A549 (cell line): ENCODE results near the gene DIPK1B. TPM values are rescaled to one million over a fixed set of nuclear protein-coding genes. Genes with fewer than 3 reads are reported as not detected.
A peak's percentile ranks its signal among the peaks of the same experiment; 100 is the strongest.

Experiments
- ATAC-seq, 2 experiments: fragments of 200-7000 bp in 1 of 2; fragments of >200 bp in 1 of 2; cut with Nextera tagmentation in 1 of 2; cut with Tn5 transposase in 1 of 2; 3 replicates each; pipeline versions ENCODE4 v1.8.0 to v1.9.1; 2018 to 2020; ENCODE audit warnings: mild to moderate bottlenecking in 1 of 2, moderate library complexity in 1 of 2
- CTCF ChIA-PET: fragments of 300-600 bp; sonication (Branson Sonifier 250); formaldehyde crosslinking; extraction: SDS; loops from one replicate; lab custom pipeline; 2021; ENCODE audit warnings: antibody characterized with exemption, inconsistent platforms; lab: Yijun Ruan, JAX
- POLR2A ChIA-PET: fragments of 350-600 bp; formaldehyde crosslinking; extraction: SDS; loops from one replicate; lab custom pipeline; 2021; ENCODE audit warnings: antibody characterized with exemption, inconsistent platforms; lab: Yijun Ruan, JAX
- DNase-seq, 2 experiments: peaks; one replicate each; pipeline versions ENCODE4 v3.0.0 to v3.0.0-alpha.2; 2011 to 2016; ENCODE audit warnings: low read depth in 1 of 2, low spot score in 1 of 2
- FAIRE-seq: peaks from 2 replicates; lab custom pipeline; 2011; peaks lifted over from hg19 to GRCh38; lab: Jason Lieb, UNC
- H3K27ac ChIP-seq, 2 experiments: fragments of >200 bp; sonication (Bioruptor Twin); formaldehyde crosslinking; 3 replicates each; pipeline ENCODE4 v1.5.1; 2016 to 2017
- H3K4me1 ChIP-seq: fragments of >200 bp; sonication (Bioruptor Twin); formaldehyde crosslinking; 3 replicates; pipeline ENCODE4 v1.6.1; 2016
- H3K4me2 ChIP-seq: fragments of >200 bp; sonication (Bioruptor Twin); formaldehyde crosslinking; 3 replicates; pipeline ENCODE4 v1.6.1; 2016
- H3K4me3 ChIP-seq: fragments of >200 bp; sonication (Bioruptor Twin); formaldehyde crosslinking; 3 replicates; pipeline ENCODE4 v1.5.1; 2016
- H3K9me3 ChIP-seq: fragments of >200 bp; sonication (Bioruptor Twin); formaldehyde crosslinking; 3 replicates; pipeline ENCODE4 v1.6.1; 2016
- CBX8 ChIP-seq: fragments of 200-600 bp; sonication (generic); IDR thresholded peaks from 2 replicates; pipeline ENCODE4 v1.6.1; 2016
- EHMT2 ChIP-seq: fragments of 200-600 bp; sonication (generic); IDR thresholded peaks from 2 replicates; pipeline ENCODE4 v1.6.1; 2016; ENCODE audit warnings: antibody characterized with exemption, low read depth, mild to moderate bottlenecking, moderate library complexity
- EP300 ChIP-seq, 2 experiments: fragments of >200 bp; sonication (Bioruptor Twin); formaldehyde crosslinking; IDR thresholded peaks; 2 replicates in 1 of 2; 3 replicates in 1 of 2; pipeline ENCODE4 v1.6.1; 2016 to 2017
- GATA3 ChIP-seq: IDR thresholded peaks from 2 replicates; pipeline ENCODE4 v1.6.1; 2012; ENCODE audit warnings: borderline replicate concordance
- HDAC2 ChIP-seq: fragments of 200-600 bp; sonication (generic); IDR thresholded peaks from 2 replicates; pipeline ENCODE4 v1.6.1; 2016
- HES2 ChIP-seq: fragments of >200 bp; sonication (Bioruptor Twin); formaldehyde crosslinking; IDR thresholded peaks from 2 replicates; pipeline ENCODE4 v1.6.1; 2016
- HOXB13 ChIP-seq: fragments of 250-450 bp; sonication (Bioruptor Pico); IDR thresholded peaks from 2 replicates; pipeline ENCODE4 v1.5.0; 2020; ENCODE audit warnings: low read depth, mild to moderate bottlenecking, moderate library complexity
- MAZ ChIP-seq: fragments of 150-350 bp; IDR thresholded peaks from 2 replicates; pipeline ENCODE4 v1.6.1; 2014; ENCODE audit warnings: antibody characterized with exemption, low read depth, low read length, borderline replicate concordance
- MYC ChIP-seq: IDR thresholded peaks from 2 replicates; pipeline ENCODE4 v1.6.1; 2012; ENCODE audit warnings: mild to moderate bottlenecking, inconsistent platforms, low read length, improper control_type of control experiment, borderline replicate concordance
- NR3C1 ChIP-seq: fragments of >200 bp; sonication (Bioruptor Twin); formaldehyde crosslinking; IDR thresholded peaks from 3 replicates; pipeline ENCODE4 v1.6.1; 2017
- POLR2A ChIP-seq: IDR thresholded peaks from 2 replicates; pipeline ENCODE4 v1.6.1; 2012; ENCODE audit warnings: mild to moderate bottlenecking, low read length
- RARB ChIP-seq: fragments of 250-450 bp; sonication (Bioruptor Pico); IDR thresholded peaks from 2 replicates; pipeline ENCODE4 v1.8.0; 2021; ENCODE audit warnings: mild to moderate bottlenecking, moderate library complexity
- SREBF2 ChIP-seq: fragments of 450-650 bp; IDR thresholded peaks from 2 replicates; pipeline ENCODE4 v1.6.1; 2014; ENCODE audit warnings: mild to moderate bottlenecking, moderate library complexity
- TP53 ChIP-seq: fragments of 250-450 bp; sonication (Bioruptor Pico); IDR thresholded peaks from 2 replicates; pipeline ENCODE4 v1.5.0; 2021; ENCODE audit warnings: mild to moderate bottlenecking, moderate library complexity
- USF2 ChIP-seq: fragments of 450-650 bp; IDR thresholded peaks from 2 replicates; pipeline ENCODE4 v1.6.1; 2014; ENCODE audit warnings: antibody characterized with exemption
- ZFP36 ChIP-seq: fragments of 450-650 bp; IDR thresholded peaks from 2 replicates; pipeline ENCODE4 v1.6.1; 2014; ENCODE audit warnings: borderline replicate concordance; ENCODE audit not compliant: partially characterized antibody
- ZNF302 ChIP-seq: fragments of 250-450 bp; sonication (Bioruptor Pico); IDR thresholded peaks from 2 replicates; pipeline ENCODE4 v1.9.0; 2021; ENCODE audit warnings: inconsistent platforms, mild to moderate bottlenecking, moderate library complexity
- ZSCAN20 ChIP-seq: fragments of 250-450 bp; sonication (Bioruptor Pico); IDR thresholded peaks from 2 replicates; pipeline ENCODE4 v1.8.0; 2022; ENCODE audit warnings: mild to moderate bottlenecking, moderate library complexity
- WGBS: methylation state at CpG from one replicate; pipeline ENCODE4 v1.1.6; 2017; ENCODE audit errors: missing lambda C conversion rate; 5-methylcytosine and 5-hydroxymethylcytosine counted together
- polyA plus RNA-seq, 4 experiments: library from polyadenylated mRNA; depleted of rRNA in 3 of 4; stranded (reverse); fragments of >200 nt; fragmentation: RNase III in 1 of 4; extraction: RNeasy Plus Mini Kit Qiagen cat#74134 plus additional on column Dnase treatment in 1 of 4; gene quantifications; 2 replicates in 3 of 4; 3 replicates in 1 of 4; pipeline ENCODE4 v1.2.3, GENCODE V29; 2011 to 2017
- TF ChIP-seq, protein P1 (sequence below): fragments of >200 bp; sonication (Bioruptor Twin); formaldehyde crosslinking; IDR thresholded peaks from 3 replicates; pipeline ENCODE4 v1.6.1; 2016
- TF ChIP-seq, protein P2 (sequence below): fragments of 250-450 bp; sonication (Bioruptor Pico); IDR thresholded peaks from 2 replicates; pipeline ENCODE4 v1.5.0; 2020; ENCODE audit warnings: low read depth, mild to moderate bottlenecking, moderate library complexity
- TF ChIP-seq, protein P3 (sequence below): fragments of 250-450 bp; sonication (Bioruptor Pico); IDR thresholded peaks from 2 replicates; pipeline ENCODE4 v1.5.0; 2021; ENCODE audit warnings: mild to moderate bottlenecking, moderate library complexity, borderline replicate concordance

The DIPK1B gene
- polyA plus RNA-seq, 2 of the 4 experiments (the other 2 are of a cell fraction), result 6.7 TPM

GRCh38 chr9:136718345-136719194 is 6.2 kb downstream of the DIPK1B start:
- ATAC-seq, result no peak
- TF ChIP-seq NR3C1 (no peak), HDAC2 (no peak), ZFP36 (no peak), EHMT2 (no peak), MAZ (no peak), ZSCAN20 (CRISPR knock-in tag) (no peak), HES2 (no peak), EP300 (IDR thresholded peaks at IDR 0.05) (no peak), POLR2A (no peak)
- TF ChIP-seq, protein P1, sequence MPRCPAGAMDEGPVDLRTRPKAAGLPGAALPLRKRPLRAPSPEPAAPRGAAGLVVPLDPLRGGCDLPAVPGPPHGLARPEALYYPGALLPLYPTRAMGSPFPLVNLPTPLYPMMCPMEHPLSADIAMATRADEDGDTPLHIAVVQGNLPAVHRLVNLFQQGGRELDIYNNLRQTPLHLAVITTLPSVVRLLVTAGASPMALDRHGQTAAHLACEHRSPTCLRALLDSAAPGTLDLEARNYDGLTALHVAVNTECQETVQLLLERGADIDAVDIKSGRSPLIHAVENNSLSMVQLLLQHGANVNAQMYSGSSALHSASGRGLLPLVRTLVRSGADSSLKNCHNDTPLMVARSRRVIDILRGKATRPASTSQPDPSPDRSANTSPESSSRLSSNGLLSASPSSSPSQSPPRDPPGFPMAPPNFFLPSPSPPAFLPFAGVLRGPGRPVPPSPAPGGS, result no peak
- TF ChIP-seq, all 56 proteins: peak for 0
- WGBS, result 91% methylated on average over 8 of the region's 20 CpGs
- Histone ChIP-seq H3K4me2 (no peak overlapping the region), H3K4me1 (peaks cover 54% of the 10 kb centered on the region), H3K4me3 (no peak overlapping the region), H3K9me3 (no peaks in the 10 kb centered on the region), H3K27ac (peak overlapping the region in 1 of 2 experiments; percentile 40; a peak in 3 of 6 replicates)
- no peak for DNase-seq
- ChIA-PET POLR2A (interaction anchor here (0.6 to 2.0 kb wide), 3 partner anchors 9 to 231 kb away, joined by 3 to 17 read pairs (median 3); no protein-coding TSS in a partner anchor), CTCF (interaction anchor here (0.8 to 4.7 kb wide), 5 partner anchors 11 to 47 kb away, joined by 3 to 25 read pairs (median 5); no protein-coding TSS in a partner anchor)
- no peak for FAIRE-seq

- ATAC-seq (peak; percentile 32 to 56), FAIRE-seq (no peak), DNase-seq (peak in 1 of 2 experiments; percentile 50)
- Histone ChIP-seq H3K4me3 (no peak overlapping the region), H3K9me3 (no peaks in the 10 kb centered on the region), H3K27ac (peak overlapping the region in 1 of 2 experiments; percentile 40; a peak in 3 of 6 replicates), H3K4me2 (no peak overlapping the region), H3K4me1 (peaks cover 54% of the 10 kb centered on the region)
- ChIA-PET POLR2A (interaction anchor here (0.6 to 2.0 kb wide), 3 partner anchors 9 to 231 kb away, joined by 3 to 17 read pairs (median 3); no protein-coding TSS in a partner anchor), CTCF (interaction anchor here (0.8 to 4.7 kb wide), 5 partner anchors 10 to 48 kb away, joined by 3 to 25 read pairs (median 5); no protein-coding TSS in a partner anchor)
- TF ChIP-seq, protein P2, sequence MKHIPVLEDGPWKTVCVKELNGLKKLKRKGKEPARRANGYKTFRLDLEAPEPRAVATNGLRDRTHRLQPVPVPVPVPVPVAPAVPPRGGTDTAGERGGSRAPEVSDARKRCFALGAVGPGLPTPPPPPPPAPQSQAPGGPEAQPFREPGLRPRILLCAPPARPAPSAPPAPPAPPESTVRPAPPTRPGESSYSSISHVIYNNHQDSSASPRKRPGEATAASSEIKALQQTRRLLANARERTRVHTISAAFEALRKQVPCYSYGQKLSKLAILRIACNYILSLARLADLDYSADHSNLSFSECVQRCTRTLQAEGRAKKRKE (CRISPR knock-in tag), result no peak
- no peak for TF ChIP-seq ZNF302 (CRISPR knock-in tag)
- WGBS, result 47% methylated on average over 12 of the region's 24 CpGs
Observed at GRCh38 chr9:136719195-136719880, 7.0 kb downstream of the DIPK1B start.

DNA sequence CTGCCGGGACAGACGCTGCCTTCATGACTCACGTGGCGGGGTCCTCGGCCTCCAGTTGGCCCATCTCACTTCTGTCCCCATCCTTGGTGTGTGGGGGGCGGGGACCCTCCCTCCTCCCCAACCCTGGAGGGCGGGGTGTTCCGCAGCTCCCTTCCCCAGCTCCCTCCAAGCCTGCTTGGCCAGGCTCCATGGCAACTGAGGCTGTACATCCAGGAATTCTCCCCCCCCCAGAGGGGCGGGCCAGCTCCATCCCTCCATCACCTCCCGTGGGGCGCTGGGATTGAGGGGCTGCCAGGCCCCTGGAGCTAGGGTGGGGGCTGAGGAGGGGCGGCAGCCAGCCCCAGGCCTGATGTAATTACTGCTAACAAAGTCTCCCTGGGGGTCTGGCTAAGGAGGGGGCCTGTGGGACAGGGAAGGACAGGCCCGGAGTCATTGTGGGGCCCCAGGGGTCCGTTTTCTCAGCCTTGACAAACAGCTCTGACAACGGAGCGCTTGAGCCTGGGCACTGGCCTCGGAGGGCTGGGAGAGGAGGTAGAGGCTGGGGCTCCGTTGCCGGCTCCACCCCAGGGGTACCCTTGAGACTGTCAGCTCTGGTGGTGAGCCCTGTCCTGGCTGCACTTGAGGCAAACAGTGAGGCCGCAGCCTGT is 8.0 kb downstream of the DIPK1B start:
- no peak for DNase-seq
- ATAC-seq, result peak; percentile 4 to 12; a peak in 3 of 6 replicates
- CTCF ChIA-PET, result interaction anchor here (0.7 to 4.7 kb wide), 6 partner anchors 9 to 50 kb away, joined by 3 to 25 read pairs (median 3); no protein-coding TSS in a partner anchor
- no peak overlapping the region for H3K4me3 ChIP-seq
- POLR2A ChIA-PET, result interaction anchor here (2.0 kb wide), 1 partner anchor 8 kb away, joined by 17 read pairs; no protein-coding TSS in a partner anchor
- H3K4me2 ChIP-seq, result no peak overlapping the region
- no peak for FAIRE-seq
- H3K4me1 ChIP-seq, result peaks cover 63% of the 10 kb centered on the region
- 73% methylated on average over 19 of the region's 20 CpGs for WGBS
- TF ChIP-seq RARB (CRISPR knock-in tag), result no peak
- TF ChIP-seq, protein P1, result no peak
- TF ChIP-seq ZNF302 (CRISPR knock-in tag), result no peak
- TF ChIP-seq, protein P2 (CRISPR knock-in tag), result no peak
- TF ChIP-seq SREBF2, result no peak
- TF ChIP-seq USF2, result no peak
- TF ChIP-seq CBX8, result no peak
- TF ChIP-seq HOXB13, result no peak
- TF ChIP-seq EP300 (IDR thresholded peaks at IDR 0.05), result no peak
- TF ChIP-seq TP53 (CRISPR knock-in tag), result no peak
- TF ChIP-seq, protein P3, sequence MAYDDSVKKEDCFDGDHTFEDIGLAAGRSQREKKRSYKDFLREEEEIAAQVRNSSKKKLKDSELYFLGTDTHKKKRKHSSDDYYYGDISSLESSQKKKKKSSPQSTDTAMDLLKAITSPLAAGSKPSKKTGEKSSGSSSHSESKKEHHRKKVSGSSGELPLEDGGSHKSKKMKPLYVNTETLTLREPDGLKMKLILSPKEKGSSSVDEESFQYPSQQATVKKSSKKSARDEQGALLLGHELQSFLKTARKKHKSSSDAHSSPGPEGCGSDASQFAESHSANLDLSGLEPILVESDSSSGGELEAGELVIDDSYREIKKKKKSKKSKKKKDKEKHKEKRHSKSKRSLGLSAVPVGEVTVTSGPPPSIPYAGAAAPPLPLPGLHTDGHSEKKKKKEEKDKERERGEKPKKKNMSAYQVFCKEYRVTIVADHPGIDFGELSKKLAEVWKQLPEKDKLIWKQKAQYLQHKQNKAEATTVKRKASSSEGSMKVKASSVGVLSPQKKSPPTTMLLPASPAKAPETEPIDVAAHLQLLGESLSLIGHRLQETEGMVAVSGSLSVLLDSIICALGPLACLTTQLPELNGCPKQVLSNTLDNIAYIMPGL (CRISPR knock-in tag), result no peak
- no peak for TF ChIP-seq GATA3
- no peak for TF ChIP-seq MYC
- no peaks in the 10 kb centered on the region for H3K9me3 ChIP-seq
- no peak overlapping the region for H3K27ac ChIP-seq
